Stimulated activated CD8-positive, alpha-beta memory T cell treated with anti-CD3 and anti-CD28 coated beads, Interleukin-4, amount 100 ng/mL, for 24 hours (primary cell): ENCODE measurements around the gene ITPK1.
"Not testable (repeated sequence)": the region's sequence is repeated elsewhere in the genome, so short reads cannot be mapped to it uniquely, and the experiment has no call there.

Source experiments
- DNase-seq: peaks from one replicate; pipeline ENCODE4 v3.0.0-alpha.2; 2020; ENCODE audit warnings: low read depth

Gene ITPK1

GRCh38 chr14:93115821-93116675 lies at the start of gene ITPK1:
ITPK1 (minus strand) TSS chr14:93115925; CDS start chr14:93115163, 762 bp downstream.
- peak; percentile 39 for DNase-seq

- no peak for DNase-seq
Observed at GRCh38 chr14:93163564-93163963, 47.8 kb upstream of the ITPK1 start.

GRCh38 chr14:93161411-93161940 lies 45.8 kb upstream of the ITPK1 start:
- DNase-seq = no peak

- no peak for DNase-seq
Observed at GRCh38 chr14:93160353-93160801, 44.7 kb upstream of the ITPK1 start.

GRCh38 chr14:93159625-93160352 lies 44.1 kb upstream of the ITPK1 start:
- not testable (repeated sequence) for DNase-seq

- DNase-seq = not testable (repeated sequence)
Observed at GRCh38 chr14:93158349-93158748, 42.6 kb upstream of the ITPK1 start.

GRCh38 chr14:93156693-93157369 lies 41.1 kb upstream of the ITPK1 start:
- DNase-seq = no peak

- no peak for DNase-seq
Observed at GRCh38 chr14:93155667-93156066, 39.9 kb upstream of the ITPK1 start.

- no peak for DNase-seq
Observed at GRCh38 chr14:93153121-93153520, 37.4 kb upstream of the ITPK1 start.

GRCh38 chr14:93150227-93151208 lies 34.8 kb upstream of the ITPK1 start:
- DNase-seq = no peak

- no peak for DNase-seq
Observed at GRCh38 chr14:93148979-93149378, 33.3 kb upstream of the ITPK1 start.

- DNase-seq = no peak
Observed at GRCh38 chr14:93146119-93146518, 30.4 kb upstream of the ITPK1 start.

GRCh38 chr14:93142854-93143652 lies 27.3 kb upstream of the ITPK1 start:
- DNase-seq = no peak

- DNase-seq = no peak
Observed at GRCh38 chr14:93137864-93138263, 22.1 kb upstream of the ITPK1 start.

- not testable (repeated sequence) for DNase-seq
Observed at GRCh38 chr14:93136508-93136907, 20.8 kb upstream of the ITPK1 start.

GRCh38 chr14:93136009-93136408 lies 20.3 kb upstream of the ITPK1 start:
- no peak for DNase-seq

GRCh38 chr14:93135399-93135798 lies 19.7 kb upstream of the ITPK1 start:
- no peak for DNase-seq

- DNase-seq = no peak
Observed at GRCh38 chr14:93133464-93133863, 17.7 kb upstream of the ITPK1 start.

- no peak for DNase-seq
Observed at GRCh38 chr14:93132472-93133065, 16.8 kb upstream of the ITPK1 start.
